ENCODE results near the gene ITSN2. TPM values are rescaled to one million over a fixed set of nuclear protein-coding genes. Genes with fewer than 3 reads are reported as not detected.

Gene ITSN2
- total RNA-seq, 1 experiment from 2014 or later: 26.5 TPM

- RAD21 ChIA-PET (ENCODE audit: low non-redundant PET in 1 of 2, low total read pairs in 2 of 2, uncharacterized antibody in 2 of 2, unreplicated experiment in 2 of 2): no interaction called here
- no peak overlapping the region for H3K4me2 ChIP-seq (ENCODE audit: low read length)
- H3K27me3 ChIP-seq (ENCODE audit: insufficient read depth, low read length): no peaks in the 10 kb centered on the region
- H4K20me1 ChIP-seq (ENCODE audit: insufficient read depth): no peaks in the 10 kb centered on the region
- ATAC-seq (no peak), DNase-seq (ENCODE audit: low read depth, low spot score) (no peak)
- no peak overlapping the region for H2AFZ ChIP-seq (ENCODE audit: low read depth, low read length, poor library complexity, severe bottlenecking)
- H3K9me3 ChIP-seq (ENCODE audit: control insufficient read depth in 1 of 2, insufficient read depth in 1 of 2, low read depth in 1 of 2, low read length in 2 of 2): no peaks in the 10 kb centered on the region
- H3K9me2 ChIP-seq (ENCODE audit: insufficient read depth): no peaks in the 10 kb centered on the region
- no peak overlapping the region for H3K27ac ChIP-seq (ENCODE audit: low read depth, low read length)
- H3K4me1 ChIP-seq (ENCODE audit: control insufficient read depth in 1 of 2, insufficient read depth in 2 of 2, low read length in 2 of 2): peaks cover 11 to 29% of the 10 kb centered on the region in 2 experiments
- H3K79me2 ChIP-seq (ENCODE audit: insufficient read depth, low read length): peaks cover 14% of the 10 kb centered on the region
- intact Hi-C loops (cut with micrococcal nuclease): no loop called here
- H3K4me3 ChIP-seq (replicated peaks in 1 of 2; ENCODE audit: low read depth in 1 of 2, low read length in 2 of 2): no peak overlapping the region
- H3K36me3 ChIP-seq (ENCODE audit: control insufficient read depth in 1 of 2, insufficient read depth in 2 of 2, low read length in 2 of 2): no peaks in the 10 kb centered on the region
- H3K9ac ChIP-seq (ENCODE audit: low read length): no peak overlapping the region
- no TSS peak for BruUV-seq (replicated peaks)
- no peak for TF ChIP-seq EZH2 (IDR thresholded peaks at IDR 0.05)
- no peak for TF ChIP-seq FOSL1 (IDR thresholded peaks at IDR 0.05; ENCODE audit: low read depth)
- TF ChIP-seq JUND (IDR thresholded peaks at IDR 0.05): no peak
- TF ChIP-seq ELF1 (IDR thresholded peaks at IDR 0.05; ENCODE audit: borderline replicate concordance, low read depth): no peak
- TF ChIP-seq EZH2phosphoT487 (IDR thresholded peaks at IDR 0.05; ENCODE audit: borderline replicate concordance): no peak
- no peak for TF ChIP-seq RAD21 (IDR thresholded peaks at IDR 0.05; ENCODE audit: low read depth)
- CTCF ChIA-PET: no interaction called here
- POLR2A ChIA-PET: interaction anchor here (0.6 kb wide), 1 partner anchor 22 kb away, joined by 3 read pairs; no protein-coding TSS in a partner anchor
These were observed 3.0 kb upstream of the ITSN2 start for GRCh38 chr2:24363301-24363700.

GRCh38 chr2:24362253-24362652 lies 1.9 kb upstream of the ITSN2 start:
- Histone ChIP-seq H3K27ac (ENCODE audit: low read depth, low read length) (no peak overlapping the region), H3K4me1 (ENCODE audit: control insufficient read depth in 1 of 2, insufficient read depth in 2 of 2, low read length in 2 of 2) (peaks cover 11 to 29% of the 10 kb centered on the region in 2 experiments), H3K9me2 (ENCODE audit: insufficient read depth) (no peaks in the 10 kb centered on the region), H3K27me3 (ENCODE audit: insufficient read depth, low read length) (no peaks in the 10 kb centered on the region), H2AFZ (ENCODE audit: low read depth, low read length, poor library complexity, severe bottlenecking) (no peak overlapping the region), H3K4me2 (ENCODE audit: low read length) (no peak overlapping the region), H3K36me3 (ENCODE audit: control insufficient read depth in 1 of 2, insufficient read depth in 2 of 2, low read length in 2 of 2) (no peaks in the 10 kb centered on the region), H3K9me3 (ENCODE audit: control insufficient read depth in 1 of 2, insufficient read depth in 1 of 2, low read depth in 1 of 2, low read length in 2 of 2) (no peaks in the 10 kb centered on the region), H3K79me2 (ENCODE audit: insufficient read depth, low read length) (peaks cover 21% of the 10 kb centered on the region), H4K20me1 (ENCODE audit: insufficient read depth) (no peaks in the 10 kb centered on the region), H3K9ac (ENCODE audit: low read length) (no peak overlapping the region), H3K4me3 (replicated peaks in 1 of 2; ENCODE audit: low read depth in 1 of 2, low read length in 2 of 2) (no peak overlapping the region)
- DNase-seq (ENCODE audit: low read depth, low spot score) (no peak), ATAC-seq (no peak)
- intact Hi-C loops (cut with micrococcal nuclease): no loop called here
- BruUV-seq (replicated peaks): no TSS peak
- TF ChIP-seq RAD21 (IDR thresholded peaks at IDR 0.05; ENCODE audit: low read depth) (no peak), CEBPB (IDR thresholded peaks at IDR 0.05; ENCODE audit: low read depth) (no peak), SIN3A (IDR thresholded peaks at IDR 0.05; ENCODE audit: low read depth) (no peak), SRF (IDR thresholded peaks at IDR 0.05; ENCODE audit: low read depth) (no peak), ZFX (IDR thresholded peaks at IDR 0.05) (no peak), EZH2phosphoT487 (IDR thresholded peaks at IDR 0.05; ENCODE audit: borderline replicate concordance) (no peak), POLR2A (IDR thresholded peaks at IDR 0.05; ENCODE audit: borderline replicate concordance, extremely low read depth, insufficient read depth, insufficient read length) (no peak), TCF7L2 (IDR thresholded peaks at IDR 0.05; ENCODE audit: borderline replicate concordance, extremely low read depth, insufficient read depth, insufficient read length) (no peak), CTCF (IDR thresholded peaks at IDR 0.05 in 2 of 3, conservative IDR thresholded peaks at IDR 0.05 in 1 of 3; ENCODE audit: borderline replicate concordance in 1 of 3, insufficient read depth in 1 of 3, low read depth in 2 of 3, low read length in 2 of 3) (no peak), ZNF274 (IDR thresholded peaks at IDR 0.05; ENCODE audit: low read depth, low read length) (no peak), EGR1 (IDR thresholded peaks at IDR 0.05; ENCODE audit: low read depth) (no peak), CBX3 (IDR thresholded peaks at IDR 0.05; ENCODE audit: low read depth) (no peak)
- TF ChIP-seq, protein P1, sequence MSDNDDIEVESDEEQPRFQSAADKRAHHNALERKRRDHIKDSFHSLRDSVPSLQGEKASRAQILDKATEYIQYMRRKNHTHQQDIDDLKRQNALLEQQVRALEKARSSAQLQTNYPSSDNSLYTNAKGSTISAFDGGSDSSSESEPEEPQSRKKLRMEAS (IDR thresholded peaks at IDR 0.05): no peak
- ChIA-PET RAD21 (ENCODE audit: low non-redundant PET in 1 of 2, low total read pairs in 2 of 2, uncharacterized antibody in 2 of 2, unreplicated experiment in 2 of 2) (no interaction called here), POLR2A (no interaction called here), CTCF (no interaction called here)

Measured in HCT116 (cell line).